DMS53 (cell line): ENCODE results near the gene TSPAN17.
A peak's percentile ranks its signal among the peaks of the same experiment; 100 is the strongest.

Experiments used
- DNase-seq: peaks from one replicate; lab custom pipeline; 2025; lab: John Stamatoyannopoulos, UW

The TSPAN17 gene

DNA sequence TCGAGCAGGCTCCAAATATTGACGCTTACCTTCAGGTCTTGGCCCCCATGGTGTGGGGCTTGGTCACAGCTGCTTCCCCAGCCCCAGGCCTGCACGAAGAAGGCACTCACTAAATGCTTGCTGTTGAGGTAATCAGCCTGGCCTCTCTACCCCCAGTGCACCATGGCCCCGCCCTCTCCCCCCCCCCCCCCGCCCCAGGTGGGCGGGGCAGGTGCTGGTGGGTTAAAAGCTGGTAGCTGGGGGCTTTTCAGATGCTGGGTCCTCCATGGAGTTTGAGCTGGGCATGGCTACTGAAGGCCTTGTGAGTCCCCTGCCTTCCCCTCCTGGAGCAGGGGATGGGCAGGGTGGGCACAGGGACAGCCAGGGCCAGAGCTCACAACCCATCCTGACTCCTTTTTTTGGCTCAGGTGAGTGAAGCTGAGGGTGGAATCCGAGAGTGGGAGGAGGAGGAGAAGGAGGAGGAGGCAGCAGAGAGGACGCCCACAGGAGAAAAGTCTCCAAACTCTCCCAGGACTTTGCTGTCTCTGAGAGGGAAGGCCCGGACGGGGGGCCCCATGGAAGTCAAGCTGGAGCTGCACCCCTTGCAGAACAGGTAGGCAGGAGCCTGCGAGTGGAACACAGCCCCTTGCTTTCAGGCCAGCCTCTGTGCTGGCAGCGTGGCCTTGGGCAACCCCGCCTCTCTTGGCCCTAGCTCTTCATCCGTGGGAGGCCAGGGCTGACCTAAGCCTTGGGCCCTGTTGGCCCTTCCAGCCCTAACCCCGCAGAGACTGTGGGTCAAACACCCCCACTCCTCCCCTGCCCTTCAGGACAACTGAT, 4.4 kb upstream of the TSPAN17 start:
- DNase-seq = no peak

- no peak for DNase-seq
Measured at GRCh38 chr5:176643491-176644219, 3.6 kb upstream of the TSPAN17 start.

GRCh38 chr5:176644294-176644693, 3.0 kb upstream of the TSPAN17 start:
- DNase-seq = no peak

GRCh38 chr5:176644878-176645670, 2.2 kb upstream of the TSPAN17 start:
- no peak for DNase-seq

GRCh38 chr5:176646049-176646706, 1.1 kb upstream of the TSPAN17 start:
- no peak for DNase-seq

- no peak for DNase-seq
Measured at GRCh38 chr5:176646707-176647029, 616 bp upstream of the TSPAN17 start.

DNA sequence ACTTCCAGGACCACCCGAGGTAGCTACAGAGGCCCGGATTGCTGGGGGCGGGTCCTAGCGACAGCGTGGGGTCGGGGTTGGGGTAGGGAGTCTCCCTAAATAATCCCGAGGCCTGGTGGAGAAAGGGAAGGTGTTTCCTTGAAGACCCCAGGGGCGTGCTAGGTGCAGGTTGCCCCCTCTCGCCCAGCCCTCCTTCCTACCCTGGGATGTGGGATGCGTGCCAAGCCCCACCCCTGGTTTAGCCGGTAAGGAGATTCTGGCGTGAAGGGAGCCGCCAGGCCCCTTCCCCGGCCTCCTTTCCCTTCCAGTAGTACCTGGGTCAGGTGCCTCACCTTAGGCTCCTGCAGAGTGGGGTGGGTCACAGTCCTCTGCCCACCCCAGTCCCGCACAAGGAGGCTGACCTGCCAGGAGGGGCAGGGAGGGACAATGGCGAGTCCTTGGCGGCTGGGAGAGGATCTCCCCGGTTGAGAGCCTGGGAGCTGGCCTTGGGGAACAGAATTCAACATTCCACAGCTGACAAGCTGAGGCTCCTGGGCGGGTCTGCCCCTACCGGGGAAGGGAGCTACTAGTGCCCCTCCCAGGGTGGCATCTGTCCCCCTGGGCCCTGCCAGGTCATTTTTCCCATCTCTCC, 674 bp downstream of the TSPAN17 start:
- DNase-seq = peak; percentile 69

DNA sequence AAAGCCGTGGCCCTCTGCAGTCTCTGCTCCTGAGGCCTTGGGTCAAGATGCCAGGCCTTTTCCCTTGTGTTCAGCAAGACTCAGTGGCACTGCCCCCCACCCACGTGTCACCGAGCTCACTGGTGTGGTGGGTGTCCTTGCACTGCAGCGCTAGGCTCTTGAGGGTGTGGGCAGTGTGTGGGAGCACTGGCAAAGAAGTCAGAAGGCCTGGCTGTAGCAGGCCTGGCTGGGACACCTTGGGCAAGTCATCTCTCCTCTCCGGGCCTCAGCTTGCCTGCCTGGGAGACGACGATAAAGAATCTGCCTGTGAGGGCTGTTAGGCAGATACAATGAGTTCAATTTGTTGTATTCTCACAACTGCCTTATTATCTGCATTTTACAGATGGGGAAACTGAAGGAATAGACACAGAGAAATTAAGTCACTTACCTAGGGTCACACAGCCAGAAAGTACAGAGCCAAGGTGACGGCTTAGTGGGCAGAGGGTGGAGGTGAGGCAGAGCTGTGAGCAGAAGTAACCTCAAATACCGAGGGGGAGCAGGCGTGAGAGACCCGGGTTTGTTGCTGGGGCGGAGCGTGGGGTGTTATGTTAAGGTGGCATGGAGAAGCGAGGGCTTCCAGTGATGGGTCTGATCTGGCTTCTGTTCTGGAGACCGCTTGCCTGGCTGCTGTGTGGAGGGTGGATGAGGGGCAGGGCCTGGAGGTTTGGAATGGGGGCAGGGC, 1.4 kb downstream of the TSPAN17 start:
- no peak for DNase-seq

GRCh38 chr5:176650354-176650884, 3.1 kb downstream of the TSPAN17 start:
- DNase-seq = no peak

DNA sequence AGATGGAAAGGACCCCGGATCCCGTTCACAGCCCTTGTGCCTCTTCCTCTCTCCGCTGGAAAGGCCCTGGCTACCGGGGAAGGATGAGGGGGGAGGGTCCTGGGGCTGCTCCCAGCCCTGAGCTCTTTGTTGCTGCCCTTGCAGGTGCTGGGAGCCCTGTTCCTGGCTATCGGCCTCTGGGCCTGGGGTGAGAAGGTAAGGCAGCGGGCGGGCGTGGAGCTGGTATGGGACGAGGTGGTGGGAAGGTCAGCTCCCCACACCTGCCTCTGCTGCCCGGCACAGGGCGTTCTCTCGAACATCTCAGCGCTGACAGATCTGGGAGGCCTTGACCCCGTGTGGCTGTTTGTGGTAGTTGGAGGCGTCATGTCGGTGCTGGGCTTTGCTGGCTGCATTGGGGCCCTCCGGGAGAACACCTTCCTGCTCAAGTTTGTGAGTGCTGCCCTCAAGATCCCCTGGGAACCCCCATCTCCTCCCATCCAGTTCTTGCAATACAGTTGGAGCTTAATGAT, 4.2 kb downstream of the TSPAN17 start:
- DNase-seq = no peak

GRCh38 chr5:176652136-176652535, 4.9 kb downstream of the TSPAN17 start:
- no peak for DNase-seq

GRCh38 chr5:176653401-176654385, 6.4 kb downstream of the TSPAN17 start:
- DNase-seq = peak; percentile 55

DNA sequence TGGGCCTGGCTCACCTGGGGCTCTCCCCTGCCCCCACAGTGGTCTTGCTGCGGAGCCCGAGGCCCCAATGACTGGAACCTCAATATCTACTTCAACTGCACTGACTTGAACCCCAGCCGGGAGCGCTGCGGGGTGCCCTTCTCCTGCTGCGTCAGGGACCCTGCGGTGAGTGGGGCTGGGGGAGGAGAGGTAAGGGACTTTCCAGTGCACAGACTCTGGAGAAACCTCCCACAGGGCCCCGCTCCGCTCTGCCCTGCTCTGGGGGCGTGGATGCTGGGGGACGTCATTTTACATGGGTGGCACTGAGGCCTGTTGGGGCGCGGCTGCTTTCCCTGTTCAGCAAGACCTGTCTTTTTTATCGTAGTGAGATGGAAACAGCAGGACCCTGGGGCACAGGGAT, 7.6 kb downstream of the TSPAN17 start:
- no peak for DNase-seq

DNA sequence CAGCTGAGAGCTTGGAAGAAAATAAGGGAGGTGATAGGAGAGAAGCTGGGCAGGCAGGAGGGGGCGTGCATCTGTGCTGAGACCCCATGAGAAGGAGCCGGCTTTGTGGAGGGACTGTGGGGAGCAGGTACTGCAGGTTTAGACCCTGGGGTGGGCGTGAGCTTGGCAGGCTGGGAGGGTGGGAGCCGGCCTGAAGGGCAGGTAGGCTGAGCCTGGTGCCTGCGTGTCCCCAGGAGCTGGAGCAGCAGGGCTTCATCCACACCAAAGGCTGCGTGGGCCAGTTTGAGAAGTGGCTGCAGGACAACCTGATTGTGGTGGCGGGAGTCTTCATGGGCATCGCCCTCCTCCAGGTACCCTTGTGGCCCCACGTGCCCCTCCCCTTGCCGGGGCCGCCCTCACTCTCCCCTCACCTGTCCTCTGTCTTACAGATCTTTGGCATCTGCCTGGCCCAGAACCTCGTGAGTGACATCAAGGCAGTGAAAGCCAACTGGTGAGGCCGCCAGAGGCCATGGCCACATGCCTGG, 9.2 kb downstream of the TSPAN17 start:
- no peak for DNase-seq

DNA sequence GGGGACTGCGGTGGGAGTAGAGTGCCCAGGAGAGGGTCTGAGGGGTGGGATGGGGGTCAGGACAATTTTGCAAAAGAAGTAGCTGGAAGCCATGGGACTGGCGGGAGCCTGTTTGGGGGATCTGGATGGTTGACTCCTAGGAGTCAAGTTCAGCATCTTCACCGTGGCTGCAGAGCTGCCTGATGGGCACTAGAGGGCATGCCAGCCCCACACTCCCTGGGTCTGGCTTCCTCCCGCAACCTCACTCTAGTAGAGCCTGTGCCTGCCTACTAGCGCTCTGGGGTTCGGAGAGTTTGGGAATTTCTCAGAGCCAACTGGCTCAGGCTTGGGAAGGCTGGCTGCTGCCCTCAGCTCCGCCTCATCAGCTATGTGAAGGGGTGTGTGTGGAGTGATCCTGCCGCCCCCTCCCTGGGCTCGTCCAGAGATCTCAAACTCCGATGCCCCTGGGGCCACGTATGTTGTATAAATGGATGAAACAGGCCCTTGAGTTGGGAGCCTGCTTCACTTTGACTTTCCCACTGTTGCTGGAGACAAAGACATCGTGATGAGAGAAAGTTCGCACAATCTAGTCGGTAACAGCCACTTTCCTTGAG, 10.8 kb downstream of the TSPAN17 start:
- DNase-seq = peak; percentile 85

- DNase-seq = peak; percentile 38
Measured at GRCh38 chr5:176658817-176659511, 11.7 kb downstream of the TSPAN17 start.

DNA sequence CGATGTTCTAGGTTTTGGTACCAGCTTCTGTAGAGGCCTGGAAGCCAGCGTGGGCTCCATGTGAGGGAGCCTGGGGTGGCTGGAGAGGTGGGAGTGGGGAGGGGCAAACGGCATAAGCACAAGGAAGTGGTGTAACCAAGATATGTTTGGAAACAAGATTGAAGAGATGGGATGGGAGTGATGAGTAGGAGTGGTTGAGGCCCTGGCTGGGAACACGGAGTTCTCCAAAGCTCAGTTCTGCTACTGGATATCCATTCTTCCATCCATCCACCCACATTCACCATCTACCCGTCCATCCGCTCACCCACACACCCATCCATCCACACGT, 12.2 kb downstream of the TSPAN17 start:
- DNase-seq = no peak

GRCh38 chr5:176659860-176660461, 12.7 kb downstream of the TSPAN17 start:
- DNase-seq = no peak
